Measurements from ENCODE around the gene ANKRD44.
"Not testable (repeated sequence)": the region's sequence is repeated elsewhere in the genome, so short reads cannot be mapped to it uniquely, and the experiment has no call there.

Gene ANKRD44

GRCh38 chr2:197315371-197315770, 4.8 kb upstream of the ANKRD44 start:
- DNase-seq, result no peak

DNA sequence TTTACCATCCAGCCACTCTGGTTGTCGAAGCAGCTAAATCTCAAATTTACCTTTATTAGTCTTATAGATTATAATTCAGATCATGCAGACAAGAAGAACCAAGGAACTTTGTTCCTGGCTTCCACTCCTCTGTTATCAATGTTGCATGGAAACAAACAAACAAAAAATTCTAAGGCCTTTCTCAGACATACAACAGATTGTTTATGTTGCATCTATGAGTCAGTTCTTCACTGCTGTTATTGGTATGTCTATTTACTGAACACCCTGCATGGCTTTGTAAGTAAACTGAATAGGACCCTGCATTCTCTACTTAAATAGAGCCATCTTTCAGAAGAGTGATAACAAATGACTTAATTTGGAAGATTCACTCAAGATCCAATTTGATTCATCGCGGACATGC, 1.6 kb upstream of the ANKRD44 start:
- DNase-seq, result no peak

DNA sequence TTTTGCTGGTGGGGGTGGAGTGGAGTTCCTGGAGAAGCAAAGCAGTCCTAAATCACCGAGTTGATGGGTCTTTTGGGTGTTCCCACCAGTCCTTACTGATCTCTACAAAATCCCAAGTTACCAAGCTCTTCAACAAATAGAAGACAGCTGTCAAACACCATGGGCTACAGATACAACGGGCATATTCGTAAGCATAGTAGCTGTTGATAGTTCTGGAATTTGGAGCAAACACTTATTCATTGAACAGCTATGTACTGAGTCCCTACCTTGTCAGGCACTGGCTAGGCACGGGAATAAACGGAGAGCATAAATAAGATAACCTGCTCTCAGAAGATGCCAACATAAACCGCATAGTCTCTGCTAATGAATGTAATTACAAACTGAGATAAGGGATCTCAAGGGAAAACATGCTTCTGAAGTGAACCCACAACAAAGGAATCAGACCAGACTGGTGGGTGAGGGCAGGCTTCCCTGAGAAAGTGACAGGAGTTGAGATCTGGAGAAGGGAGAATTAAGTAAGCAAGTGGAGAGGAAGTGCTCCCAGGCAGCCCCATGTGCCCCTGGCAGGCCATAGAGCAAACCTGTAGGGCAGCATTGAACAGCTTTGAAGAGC, 947 bp upstream of the ANKRD44 start:
- DNase-seq, result peak in 1 of 6 experiments; percentile 66

DNA sequence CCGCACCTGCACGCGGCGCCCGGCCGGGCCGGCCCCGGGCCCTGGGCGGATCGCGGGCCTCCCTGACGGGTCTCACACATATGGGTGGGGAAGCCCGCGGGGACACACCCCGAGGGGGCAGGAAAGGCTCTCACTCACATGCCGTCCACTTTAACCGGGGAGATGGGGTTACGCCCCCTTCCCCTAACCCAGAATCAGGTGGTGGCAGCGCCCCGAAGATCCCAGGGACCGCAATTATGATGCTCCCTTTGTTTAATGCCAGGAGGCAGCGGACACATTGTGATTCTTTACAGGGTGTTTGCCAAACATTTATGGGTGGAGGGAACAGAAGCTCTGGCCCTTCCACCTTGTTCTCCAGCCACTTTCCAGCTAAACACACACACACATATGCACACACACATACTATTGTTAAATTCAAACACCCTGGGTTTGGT, 424 bp upstream of the ANKRD44 start:
- peak in 1 of 6 experiments; percentile 78 for DNase-seq

DNA sequence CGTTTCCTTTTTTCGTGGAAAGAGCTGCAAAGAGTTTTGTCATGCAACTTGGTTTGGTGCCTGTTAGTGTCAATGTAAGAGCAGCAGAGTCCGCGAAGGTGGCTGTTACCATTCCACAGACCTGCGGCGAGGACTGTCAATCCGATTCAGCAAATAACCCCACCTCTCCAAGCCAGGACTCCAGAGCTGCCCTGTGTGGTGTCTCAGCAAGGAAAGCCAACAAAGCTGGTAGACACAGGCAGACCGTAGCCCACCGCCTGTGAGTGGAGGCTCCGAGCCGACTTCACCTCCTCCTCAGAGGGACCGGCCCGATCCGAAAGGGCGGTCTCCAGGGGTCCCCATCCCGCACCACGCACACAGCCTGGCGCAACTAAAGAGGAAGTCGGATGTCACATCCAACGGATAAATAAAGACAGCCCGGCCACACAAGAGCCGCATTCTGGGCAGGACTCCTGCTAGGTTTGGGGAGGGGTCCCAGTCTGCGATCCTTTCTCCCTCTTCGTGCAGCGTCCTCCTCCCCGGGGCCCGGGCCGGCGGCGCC, 819 bp downstream of the ANKRD44 start:
- peak in 5 of 6 experiments; percentile 45 to 70 (median 51) for DNase-seq

DNA sequence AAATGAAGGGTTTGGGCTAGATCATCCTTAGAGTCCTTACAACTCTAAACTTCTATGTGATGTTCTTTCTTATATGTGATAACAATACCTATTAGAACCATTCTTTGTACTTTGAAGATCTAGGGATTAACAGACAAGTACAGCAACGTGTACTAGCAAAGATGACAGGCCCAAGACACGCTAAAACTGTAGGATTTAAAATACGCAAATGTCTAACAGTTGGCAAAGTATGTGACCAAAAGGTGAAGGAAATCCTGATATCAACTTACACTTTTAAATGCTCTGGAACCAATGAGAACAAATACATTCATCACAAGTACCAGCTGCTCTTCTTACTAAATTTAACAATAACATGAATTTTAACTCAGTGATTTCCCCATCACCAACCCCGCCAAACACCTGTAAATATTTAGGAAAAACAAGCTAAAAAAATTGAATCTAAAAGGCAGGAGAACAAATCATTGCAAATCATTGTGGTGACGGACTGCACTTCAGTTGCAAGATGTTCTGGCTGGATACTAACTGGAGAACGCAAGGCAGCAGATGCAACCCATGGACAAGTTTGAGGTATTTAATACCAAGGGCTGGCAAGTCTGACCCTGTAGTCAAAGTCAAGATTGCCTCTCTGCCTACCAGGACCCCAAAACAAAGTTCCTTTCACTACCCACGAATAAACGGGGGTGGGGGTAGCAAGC, 1.4 kb downstream of the ANKRD44 start:
- DNase-seq, result peak in 3 of 6 experiments; percentile 38 to 65 (median 51)

DNA sequence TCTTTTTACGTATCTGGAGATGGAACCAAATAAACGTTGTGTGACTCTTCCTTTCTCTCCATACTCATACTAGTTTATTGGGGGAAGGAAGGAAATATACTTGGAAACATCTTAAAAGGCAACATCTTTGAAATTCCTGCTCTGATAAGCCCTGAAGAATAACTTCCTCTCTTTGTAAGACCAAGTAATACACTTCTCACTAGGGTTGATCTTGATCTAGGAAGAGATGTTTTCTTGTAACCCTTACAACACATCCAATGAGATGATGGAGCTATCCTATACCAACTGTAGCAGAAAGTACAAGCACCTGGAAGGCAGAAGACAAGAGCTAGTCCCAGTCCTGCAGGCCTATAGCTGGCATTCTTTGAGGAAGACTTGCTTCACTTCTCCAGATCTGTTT, 2.0 kb downstream of the ANKRD44 start:
- no peak for DNase-seq

GRCh38 chr2:197307933-197308521, 2.6 kb downstream of the ANKRD44 start:
- DNase-seq, result peak in 2 of 6 experiments; percentile 15 to 25

GRCh38 chr2:197307236-197307932, 3.2 kb downstream of the ANKRD44 start:
- DNase-seq, result peak in 1 of 6 experiments; percentile 13

- DNase-seq, result peak in 1 of 6 experiments; percentile 13
Measured at GRCh38 chr2:197306696-197307040, 3.9 kb downstream of the ANKRD44 start.

GRCh38 chr2:197306024-197306695, 4.4 kb downstream of the ANKRD44 start:
- no peak for DNase-seq

DNA sequence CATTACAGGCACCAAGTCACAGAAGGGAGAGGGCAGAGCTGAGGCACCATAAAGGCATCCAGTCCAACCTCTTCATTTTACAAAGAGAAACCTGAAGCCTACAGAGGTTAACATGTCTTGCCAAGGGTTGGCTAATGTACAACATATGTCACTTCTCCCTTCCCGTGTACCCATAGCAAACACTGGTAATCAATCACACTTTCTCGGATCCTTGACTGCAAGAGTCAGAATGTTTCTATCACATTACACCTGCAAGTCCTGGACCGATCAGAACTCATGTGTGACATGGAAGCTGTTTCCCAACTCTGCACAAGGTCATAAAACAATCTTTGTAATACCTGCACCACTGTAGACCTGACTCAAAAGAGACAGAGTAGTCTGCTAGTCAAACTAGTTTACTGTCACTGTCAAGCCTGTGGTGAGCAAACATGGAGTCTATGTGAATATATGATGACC, 6.0 kb downstream of the ANKRD44 start:
- DNase-seq, result peak in 2 of 6 experiments; percentile 21 to 39

DNA sequence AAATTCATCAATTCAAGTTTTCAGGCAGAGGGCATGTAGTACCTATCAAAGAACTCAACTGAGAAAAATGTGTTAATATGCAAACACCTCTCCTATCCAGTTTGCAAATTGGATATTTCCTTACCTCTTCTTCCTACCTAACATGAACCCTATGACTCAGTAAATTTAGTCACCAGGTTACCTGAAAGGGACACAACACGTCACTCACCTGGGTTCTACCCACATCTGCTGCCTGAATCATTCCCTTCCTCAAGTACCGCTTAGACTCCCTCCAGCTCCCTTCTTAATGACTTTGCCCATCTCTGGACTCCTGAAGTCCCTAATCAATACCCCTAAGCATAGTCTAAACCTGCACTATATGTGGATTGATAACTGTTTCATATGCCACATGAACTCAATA, 10.4 kb downstream of the ANKRD44 start:
- no peak for DNase-seq

DNA sequence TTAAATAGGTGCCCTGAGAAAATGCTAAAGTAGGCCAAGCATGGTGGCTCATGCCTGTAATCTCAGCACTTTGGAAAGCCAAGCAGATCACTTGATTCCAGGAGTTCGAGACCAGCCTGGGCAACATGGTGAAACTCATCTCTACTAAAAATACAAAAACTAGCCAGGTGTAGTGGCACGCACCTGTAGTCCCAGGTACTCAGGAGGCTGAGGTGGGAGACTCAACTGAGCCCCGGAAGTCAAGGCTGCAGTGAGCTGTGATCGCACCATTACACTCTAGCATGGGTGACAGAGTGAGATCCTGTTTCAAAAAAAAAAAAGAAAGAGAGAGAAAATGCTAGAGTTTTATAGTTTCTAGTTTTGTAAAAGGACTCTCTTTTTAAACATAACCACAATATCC, 12.0 kb downstream of the ANKRD44 start:
- DNase-seq, result peak in 1 of 6 experiments; percentile 16

- DNase-seq, result no peak
Measured at GRCh38 chr2:197297772-197298318, 12.7 kb downstream of the ANKRD44 start.

DNA sequence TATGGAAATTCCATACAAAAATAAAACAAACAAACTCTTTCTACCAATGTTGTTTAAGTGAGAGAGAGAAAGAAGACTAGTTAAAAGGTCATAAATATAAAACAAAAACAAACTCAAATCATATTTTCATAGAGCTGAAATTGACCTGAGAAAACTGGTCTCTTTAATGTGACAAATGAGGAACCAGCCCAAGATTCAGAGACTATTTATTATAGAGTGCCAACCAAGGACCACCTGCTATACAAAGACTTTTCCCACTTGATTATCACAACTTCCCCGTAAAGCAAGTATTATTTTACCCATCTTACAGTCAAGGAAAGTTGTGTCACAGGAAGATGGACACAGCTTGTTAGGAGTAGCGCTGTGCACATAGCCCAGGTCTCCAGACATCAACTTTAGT, 13.3 kb downstream of the ANKRD44 start:
- DNase-seq, result no peak

GRCh38 chr2:197296835-197297234, 13.7 kb downstream of the ANKRD44 start:
- peak in 2 of 6 experiments; percentile 5 to 32 for DNase-seq

DNA sequence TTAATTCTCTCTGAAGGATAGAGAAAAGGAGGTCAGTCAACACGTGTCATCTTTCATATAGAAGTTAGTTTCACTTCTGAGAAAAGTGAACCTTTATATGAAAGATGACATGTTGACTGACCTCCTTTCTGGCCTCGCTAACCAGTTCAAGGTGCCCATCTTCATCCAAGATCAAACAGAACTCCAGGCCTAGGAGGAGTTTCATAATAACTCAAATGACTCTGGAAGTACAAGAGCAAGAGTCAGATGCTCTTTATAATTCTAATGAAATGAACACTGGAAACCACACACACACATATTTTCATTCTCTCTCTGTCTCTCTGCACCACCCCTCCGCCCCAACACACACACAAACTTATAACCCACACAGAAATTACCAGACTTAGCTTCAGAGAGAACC, 16.3 kb downstream of the ANKRD44 start:
- peak in 3 of 6 experiments; percentile 13 to 44 (median 28) for DNase-seq

GRCh38 chr2:197293252-197294007, 17.1 kb downstream of the ANKRD44 start:
- peak in 1 of 6 experiments; percentile 39 for DNase-seq

DNA sequence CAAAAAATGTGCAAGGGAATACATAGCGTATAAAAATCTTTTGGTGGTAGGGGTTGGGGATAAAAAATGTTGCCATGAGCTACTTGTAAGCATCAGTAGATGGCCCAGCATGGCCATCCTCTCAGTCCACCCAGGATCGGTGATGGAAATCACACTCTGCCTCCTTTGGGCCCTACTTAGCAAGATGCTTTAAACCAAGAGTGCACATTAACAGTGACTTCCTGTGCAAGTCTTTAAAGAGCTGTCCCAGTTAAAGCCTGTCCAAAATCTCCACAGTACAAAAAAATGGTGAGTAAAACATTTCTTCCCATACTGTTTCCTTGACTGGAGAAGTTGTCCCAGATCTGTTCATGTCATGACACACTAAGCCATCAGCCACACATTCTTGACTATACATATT, 18.0 kb downstream of the ANKRD44 start:
- DNase-seq, result peak in 1 of 6 experiments; percentile 18

GRCh38 chr2:197287596-197287932, 23.0 kb downstream of the ANKRD44 start:
- not testable (repeated sequence) for DNase-seq

Measured in stimulated activated naive CD4-positive, alpha-beta T cell (primary cell).